ENCODE data around the gene PICK1. TPM values are rescaled to one million over a fixed set of nuclear protein-coding genes. Genes with fewer than 3 reads are reported as not detected.
"Not testable (repeated sequence)": the region's sequence is repeated elsewhere in the genome, so short reads cannot be mapped to it uniquely, and the experiment has no call there.

The PICK1 gene
- total RNA-seq, 1 experiment from 2014 or later, result 21.3 TPM

- BruUV-seq (replicated peaks), result no TSS peak
- DNase-seq (ENCODE audit: low read depth, low spot score), result no peak
- no peak for ATAC-seq
- in situ Hi-C loops (cut with HindIII; ENCODE audit: low pct_unique_long_range_greater_than_20kb, low sequenced_read_pairs) (no loop called here), intact Hi-C loops (cut with micrococcal nuclease; ENCODE audit: unreplicated experiment) (no loop called here)
- H3K36me3 ChIP-seq (ENCODE audit: control insufficient read depth, insufficient read depth, low read length), result no peaks in the 10 kb centered on the region
- H3K27me3 ChIP-seq (ENCODE audit: control insufficient read depth, insufficient read depth, low read length), result no peaks in the 10 kb centered on the region
- H3K4me3 ChIP-seq (ENCODE audit: low read depth in 2 of 2, low read length in 2 of 2), result no peak overlapping the region
- H3K9me3 ChIP-seq (ENCODE audit: control insufficient read depth, insufficient read depth, low read depth, low read length), result no peaks in the 10 kb centered on the region
- no peak for TF ChIP-seq POLR2AphosphoS5 (IDR thresholded peaks at IDR 0.05; ENCODE audit: low read depth, low read length)
- no peak overlapping the region for H3K27ac ChIP-seq (ENCODE audit: low read length)
- peaks cover 13% of the 10 kb centered on the region for H3K4me1 ChIP-seq (ENCODE audit: control insufficient read depth, insufficient read depth, low read length)
- CTCF ChIA-PET, result no interaction called here
- POLR2A ChIA-PET, result no interaction called here
These were observed 21.7 kb upstream of the PICK1 start for GRCh38 chr22:38035530-38035885.

DNA sequence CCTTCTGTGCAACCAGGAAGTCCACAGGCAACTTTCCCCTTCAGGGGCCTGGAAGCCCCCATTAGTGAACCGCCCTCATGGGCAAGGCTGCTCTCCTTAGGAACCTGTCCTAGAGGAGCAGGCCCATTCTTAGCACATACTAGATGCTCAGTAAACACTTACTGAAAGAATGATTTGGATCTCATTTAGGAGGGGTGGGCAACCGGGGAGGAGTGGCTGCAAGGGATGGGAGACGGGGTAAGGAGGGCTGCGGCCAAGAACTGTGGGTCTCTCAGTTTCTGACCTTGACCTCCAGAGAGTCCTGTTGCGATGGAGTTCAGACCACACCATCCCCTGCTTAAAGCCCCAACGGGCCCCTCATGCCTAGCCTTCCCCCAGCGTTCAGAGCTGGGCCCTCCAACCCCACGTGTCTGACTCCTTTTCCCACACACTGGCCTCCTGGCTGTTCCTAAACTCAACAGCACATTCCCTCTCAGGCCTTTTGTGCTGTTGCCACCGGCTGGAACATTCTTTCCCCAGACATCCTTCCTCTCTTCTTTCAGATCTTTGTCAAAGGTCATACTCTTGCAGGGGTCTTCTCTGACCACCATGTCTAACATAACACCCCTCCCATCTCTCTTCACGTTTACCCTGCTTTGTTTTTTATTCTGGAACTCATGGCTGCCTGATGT lies 20.7 kb upstream of the PICK1 start:
- Histone ChIP-seq H3K36me3 (ENCODE audit: control insufficient read depth, insufficient read depth, low read length) (no peaks in the 10 kb centered on the region), H3K4me1 (ENCODE audit: control insufficient read depth, insufficient read depth, low read length) (peaks cover 13% of the 10 kb centered on the region), H3K4me3 (ENCODE audit: low read depth in 2 of 2, low read length in 2 of 2) (no peak overlapping the region), H3K9me3 (ENCODE audit: control insufficient read depth, insufficient read depth, low read depth, low read length) (no peaks in the 10 kb centered on the region), H3K27ac (ENCODE audit: low read length) (no peak overlapping the region), H3K27me3 (ENCODE audit: control insufficient read depth, insufficient read depth, low read length) (no peaks in the 10 kb centered on the region)
- in situ Hi-C loops (cut with HindIII; ENCODE audit: low pct_unique_long_range_greater_than_20kb, low sequenced_read_pairs), result no loop called here
- intact Hi-C loops (cut with micrococcal nuclease; ENCODE audit: unreplicated experiment), result no loop called here
- TF ChIP-seq POLR2AphosphoS5 (IDR thresholded peaks at IDR 0.05; ENCODE audit: low read depth, low read length), result no peak
- DNase-seq (ENCODE audit: low read depth, low spot score) (no peak), ATAC-seq (no peak)
- ChIA-PET CTCF (no interaction called here), POLR2A (no interaction called here)
- BruUV-seq (replicated peaks), result no TSS peak

DNA sequence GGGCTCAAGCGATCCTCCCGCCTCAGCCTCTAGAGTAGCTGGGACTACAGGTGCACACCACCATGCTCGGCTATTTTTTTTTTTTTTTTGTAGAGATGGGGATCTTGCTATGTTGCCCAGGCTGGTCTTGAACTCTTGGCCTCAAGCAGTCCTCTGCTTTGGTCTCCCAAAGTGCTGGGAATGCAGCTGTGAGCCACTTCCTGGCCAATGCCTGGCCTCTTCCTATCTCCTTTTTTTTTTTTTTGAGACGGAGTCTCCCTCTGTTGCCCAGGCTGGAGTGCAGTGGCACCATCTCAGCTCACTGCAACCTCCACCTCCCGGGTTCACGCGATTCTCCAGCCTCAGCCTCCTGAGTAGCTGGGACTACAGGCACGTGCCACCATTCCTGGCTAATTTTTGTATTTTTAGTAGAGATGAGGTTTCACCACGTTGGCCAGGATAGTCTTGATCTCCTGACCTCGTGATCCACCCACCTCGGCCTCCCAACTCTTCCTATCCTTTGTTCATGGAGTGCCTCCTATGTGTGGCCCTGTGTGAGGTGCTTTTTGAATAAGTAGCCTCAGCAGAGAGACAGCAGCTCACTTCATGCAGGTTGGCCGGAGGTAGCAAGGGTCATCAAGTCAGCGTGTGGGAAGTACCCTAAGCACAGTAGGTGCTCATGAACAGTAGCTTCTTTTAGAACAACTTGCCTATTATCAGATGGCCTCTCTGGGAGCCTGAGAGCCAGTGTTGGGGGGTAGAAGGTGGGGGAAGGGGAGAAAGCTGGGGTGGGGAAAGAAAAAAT lies 19.6 kb upstream of the PICK1 start:
- H3K27me3 ChIP-seq (ENCODE audit: control insufficient read depth, insufficient read depth, low read length); H3K36me3 ChIP-seq (ENCODE audit: control insufficient read depth, insufficient read depth, low read length); H3K9me3 ChIP-seq (ENCODE audit: control insufficient read depth, insufficient read depth, low read depth, low read length); DNase-seq (ENCODE audit: low read depth, low spot score); in situ Hi-C loops (cut with HindIII; ENCODE audit: low pct_unique_long_range_greater_than_20kb, low sequenced_read_pairs); H3K27ac ChIP-seq (ENCODE audit: low read length); CTCF ChIA-PET; ATAC-seq; BruUV-seq (replicated peaks); H3K4me3 ChIP-seq (ENCODE audit: low read depth in 2 of 2, low read length in 2 of 2); intact Hi-C loops (cut with micrococcal nuclease; ENCODE audit: unreplicated experiment): not testable (repeated sequence)
- POLR2A ChIA-PET, result interaction anchor here (0.6 kb wide), 1 partner anchor 15 kb away, joined by 10 read pairs; no protein-coding TSS in a partner anchor
- H3K4me1 ChIP-seq (ENCODE audit: control insufficient read depth, insufficient read depth, low read length), result peaks cover 13% of the 10 kb centered on the region

DNA sequence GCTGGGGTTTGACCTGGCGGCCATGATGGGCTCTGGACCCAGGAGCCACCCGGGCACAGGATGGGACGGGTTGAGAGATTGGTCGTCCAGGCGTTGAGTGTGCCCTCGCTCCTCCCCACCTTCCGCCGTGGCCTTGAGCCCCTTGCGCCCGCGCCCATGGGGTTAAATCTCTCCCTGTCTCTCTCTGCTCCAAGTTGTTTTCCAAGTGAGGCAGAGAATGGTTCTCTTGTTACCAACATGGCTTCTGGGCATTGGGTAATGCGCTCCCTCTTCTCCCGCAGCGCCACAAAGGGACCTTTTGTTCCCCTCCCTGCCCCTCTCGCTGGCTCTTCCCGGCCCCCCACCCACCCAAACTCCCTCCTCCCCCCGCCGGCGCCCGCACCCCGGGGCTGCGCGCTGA lies 18.8 kb upstream of the PICK1 start:
- H3K36me3 ChIP-seq (ENCODE audit: control insufficient read depth, insufficient read depth, low read length), result no peaks in the 10 kb centered on the region
- no peaks in the 10 kb centered on the region for H3K9me3 ChIP-seq (ENCODE audit: control insufficient read depth, insufficient read depth, low read depth, low read length)
- ChIA-PET POLR2A (no interaction called here), CTCF (no interaction called here)
- H3K4me1 ChIP-seq (ENCODE audit: control insufficient read depth, insufficient read depth, low read length), result peaks cover 13% of the 10 kb centered on the region
- in situ Hi-C loops (cut with HindIII; ENCODE audit: low pct_unique_long_range_greater_than_20kb, low sequenced_read_pairs), result no loop called here
- H3K27ac ChIP-seq (ENCODE audit: low read length), result no peak overlapping the region
- TF ChIP-seq REST (IDR thresholded peaks at IDR 0.05; ENCODE audit: insufficient read depth in 1 of 2, low read depth in 2 of 2, low read length in 1 of 2) (no peak), TCF7L2 (IDR thresholded peaks at IDR 0.05; ENCODE audit: low read depth, low read length) (no peak), SIN3A (IDR thresholded peaks at IDR 0.05; ENCODE audit: borderline replicate concordance, insufficient read depth, low read depth, low read length) (no peak)
- DNase-seq (ENCODE audit: low read depth, low spot score), result no peak
- no peaks in the 10 kb centered on the region for H3K27me3 ChIP-seq (ENCODE audit: control insufficient read depth, insufficient read depth, low read length)
- no TSS peak for BruUV-seq (replicated peaks)
- intact Hi-C loops (cut with micrococcal nuclease; ENCODE audit: unreplicated experiment), result no loop called here
- H3K4me3 ChIP-seq (ENCODE audit: low read depth in 2 of 2, low read length in 2 of 2), result no peak overlapping the region
- no peak for ATAC-seq
